Hematopoietic multipotent progenitor cell treated with erythropoietin and hydrocortisone succinate and interleukin-3 and kit ligand, for 15 days (in vitro differentiated cells): ENCODE measurements around the gene APOL4.
A peak's percentile ranks its signal among the peaks of the same experiment; 100 is the strongest.
"Not testable (repeated sequence)": the region's sequence is repeated elsewhere in the genome, so short reads cannot be mapped to it uniquely, and the experiment has no call there.

Source experiments
- DNase-seq: peaks from one replicate; pipeline ENCODE4 v3.0.0-alpha.2; 2015; ENCODE audit warnings: low spot score

APOL4 gene, protein sequence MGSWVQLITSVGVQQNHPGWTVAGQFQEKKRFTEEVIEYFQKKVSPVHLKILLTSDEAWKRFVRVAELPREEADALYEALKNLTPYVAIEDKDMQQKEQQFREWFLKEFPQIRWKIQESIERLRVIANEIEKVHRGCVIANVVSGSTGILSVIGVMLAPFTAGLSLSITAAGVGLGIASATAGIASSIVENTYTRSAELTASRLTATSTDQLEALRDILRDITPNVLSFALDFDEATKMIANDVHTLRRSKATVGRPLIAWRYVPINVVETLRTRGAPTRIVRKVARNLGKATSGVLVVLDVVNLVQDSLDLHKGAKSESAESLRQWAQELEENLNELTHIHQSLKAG

DNA sequence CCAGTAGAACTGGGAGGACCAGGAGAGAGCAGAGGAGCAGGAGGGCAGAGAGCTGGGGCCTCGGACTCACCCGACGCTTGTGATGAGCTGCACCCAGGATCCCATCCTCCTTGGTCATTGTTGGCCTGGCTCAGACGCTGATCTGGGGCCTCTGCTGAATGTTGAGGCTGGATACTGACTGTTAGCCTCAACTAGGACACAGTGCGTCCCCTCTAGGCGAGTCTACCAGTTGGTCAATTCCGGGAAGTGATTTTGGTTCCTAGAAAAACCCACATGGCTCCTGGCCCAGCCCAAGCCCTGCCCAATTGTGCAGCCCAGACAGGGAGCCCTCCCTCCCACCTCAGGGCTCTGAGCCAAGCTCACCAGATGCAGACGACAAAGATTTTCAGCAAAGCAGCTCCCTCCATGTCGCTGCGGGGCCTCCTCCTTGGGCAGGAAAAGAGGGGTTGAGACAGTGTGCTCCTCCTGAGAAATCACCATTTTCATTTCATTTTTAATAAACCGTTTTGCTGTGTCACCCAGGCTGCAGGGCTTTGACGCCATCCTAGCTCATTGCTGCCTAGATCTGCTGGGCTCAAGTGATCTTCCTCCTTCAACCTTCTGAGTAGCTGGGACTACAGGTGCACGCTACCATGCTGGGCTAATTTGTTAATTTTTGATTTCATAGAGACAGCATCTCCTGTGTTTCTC is at the start of gene APOL4:
TSS of gene APOL4 (minus strand) at position 180 of the 690 bp plus-strand sequence. CDS start at position 105, 75 bp downstream.
- DNase-seq, result peak; percentile 84

DNA sequence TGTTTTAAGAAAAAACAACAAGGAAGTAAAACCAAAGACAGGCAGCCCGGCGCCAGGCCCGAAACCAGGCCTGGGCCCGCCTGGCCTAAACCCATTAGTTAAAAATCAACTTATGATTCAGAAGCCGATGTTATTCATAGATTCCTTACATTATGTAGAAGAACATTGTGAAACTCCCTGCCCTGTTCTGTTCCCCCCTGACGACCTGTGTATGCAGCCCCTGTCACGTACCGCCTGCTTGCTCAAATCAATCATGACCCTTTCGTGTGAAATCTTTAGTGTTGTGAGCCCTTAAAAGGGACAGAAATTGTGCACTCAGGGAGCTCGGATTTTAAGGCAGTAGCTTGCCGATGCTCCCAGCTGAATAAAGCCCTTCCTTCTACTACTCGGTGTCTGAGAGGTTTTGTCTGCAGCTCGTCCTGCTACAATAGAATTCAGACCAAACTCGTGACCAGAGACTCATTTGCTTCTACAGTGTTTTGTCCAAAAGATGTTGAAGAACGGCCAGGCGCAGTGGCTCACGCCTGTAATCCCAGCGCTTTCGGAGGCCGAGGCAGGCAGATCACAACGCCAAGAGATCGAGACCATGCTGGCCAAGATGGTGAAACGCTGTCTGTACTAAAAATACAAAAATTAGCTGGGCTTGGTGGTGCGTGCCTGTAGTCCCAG is 48.8 kb upstream of the APOL4 start:
- DNase-seq, result not testable (repeated sequence)

DNA sequence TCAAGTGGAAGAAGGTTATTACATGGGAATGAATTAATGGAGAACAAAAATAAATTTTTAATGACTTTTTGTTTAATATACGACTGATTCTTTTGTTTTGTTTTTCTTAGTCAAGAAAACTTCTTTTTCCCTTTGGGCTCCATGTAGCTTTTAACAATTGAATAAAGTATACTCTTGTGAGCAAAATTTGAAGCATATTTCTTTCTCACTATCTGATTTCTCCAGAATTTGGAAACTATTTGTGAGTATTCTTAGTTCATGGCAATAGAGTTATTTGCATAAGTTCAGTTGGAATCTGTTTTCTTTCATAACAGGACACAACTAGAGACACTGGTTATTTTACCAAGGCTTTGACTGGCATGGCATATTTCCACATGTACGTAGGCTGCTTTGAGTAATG is 47.6 kb upstream of the APOL4 start:
- DNase-seq, result no peak

DNA sequence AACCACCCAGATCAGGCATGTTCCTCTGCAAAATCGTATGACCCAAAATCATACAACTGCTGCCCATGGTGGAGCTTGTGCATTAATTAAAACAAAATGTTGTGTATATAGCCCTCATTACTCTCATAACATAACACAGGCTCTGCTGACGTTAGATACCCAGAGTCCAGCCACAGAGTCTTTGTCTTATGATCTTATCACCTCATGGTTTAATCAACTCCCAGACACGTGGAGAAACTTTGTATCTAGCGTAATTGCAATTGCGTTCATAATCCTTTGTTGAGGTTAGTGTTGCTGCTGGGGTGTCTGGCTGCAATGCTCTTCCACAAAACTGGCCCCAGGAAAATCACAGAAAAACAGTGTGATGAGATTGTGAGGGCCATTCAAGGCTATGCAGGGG is 46.3 kb upstream of the APOL4 start:
- no peak for DNase-seq

DNA sequence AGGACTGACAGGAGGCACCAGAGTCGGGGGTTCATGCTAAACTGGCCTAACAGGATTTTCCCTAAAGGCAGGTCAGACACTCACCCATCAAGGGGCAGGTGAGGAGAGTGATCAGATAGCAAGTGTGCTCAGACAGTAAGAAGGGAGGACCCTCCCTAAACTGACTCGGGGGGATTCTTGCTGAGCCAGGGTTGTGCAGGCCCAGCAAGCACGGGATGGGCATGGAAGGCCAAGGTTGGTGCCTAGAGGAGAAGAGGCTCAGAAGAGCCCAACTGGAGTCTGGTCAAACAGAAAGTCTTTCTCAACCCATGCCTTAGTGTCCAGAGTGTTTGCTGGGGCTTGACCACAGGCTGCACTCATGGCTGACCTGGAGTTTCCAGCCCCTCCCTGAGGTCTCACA is 45.1 kb upstream of the APOL4 start:
- DNase-seq, result no peak

DNA sequence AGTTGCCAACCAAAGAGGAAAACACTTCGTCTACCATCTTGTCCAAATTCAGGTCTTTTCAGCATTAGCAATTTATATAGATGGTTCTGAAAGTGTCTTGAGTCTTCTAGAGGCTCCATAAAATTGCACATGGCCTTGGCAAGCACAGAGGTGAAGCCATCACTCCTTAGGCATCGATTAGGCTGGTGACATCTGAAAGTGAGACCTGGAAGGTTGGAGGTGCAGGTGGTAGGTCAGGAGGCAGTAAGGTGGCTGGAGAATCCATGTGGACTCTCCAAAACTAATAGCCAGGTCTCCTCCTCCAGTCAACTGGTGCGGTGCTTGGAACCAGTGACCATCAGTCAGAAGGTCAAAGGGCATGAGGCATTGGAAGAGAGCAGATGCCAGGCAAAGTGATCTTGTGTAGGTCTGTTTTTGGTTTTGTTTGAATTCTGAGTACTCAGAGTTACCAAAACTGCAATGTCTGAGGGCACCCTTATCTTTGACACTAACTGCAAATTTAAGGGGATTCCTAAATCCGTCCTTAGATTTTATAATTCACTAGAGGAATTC is 44.3 kb upstream of the APOL4 start:
- no peak for DNase-seq

DNA sequence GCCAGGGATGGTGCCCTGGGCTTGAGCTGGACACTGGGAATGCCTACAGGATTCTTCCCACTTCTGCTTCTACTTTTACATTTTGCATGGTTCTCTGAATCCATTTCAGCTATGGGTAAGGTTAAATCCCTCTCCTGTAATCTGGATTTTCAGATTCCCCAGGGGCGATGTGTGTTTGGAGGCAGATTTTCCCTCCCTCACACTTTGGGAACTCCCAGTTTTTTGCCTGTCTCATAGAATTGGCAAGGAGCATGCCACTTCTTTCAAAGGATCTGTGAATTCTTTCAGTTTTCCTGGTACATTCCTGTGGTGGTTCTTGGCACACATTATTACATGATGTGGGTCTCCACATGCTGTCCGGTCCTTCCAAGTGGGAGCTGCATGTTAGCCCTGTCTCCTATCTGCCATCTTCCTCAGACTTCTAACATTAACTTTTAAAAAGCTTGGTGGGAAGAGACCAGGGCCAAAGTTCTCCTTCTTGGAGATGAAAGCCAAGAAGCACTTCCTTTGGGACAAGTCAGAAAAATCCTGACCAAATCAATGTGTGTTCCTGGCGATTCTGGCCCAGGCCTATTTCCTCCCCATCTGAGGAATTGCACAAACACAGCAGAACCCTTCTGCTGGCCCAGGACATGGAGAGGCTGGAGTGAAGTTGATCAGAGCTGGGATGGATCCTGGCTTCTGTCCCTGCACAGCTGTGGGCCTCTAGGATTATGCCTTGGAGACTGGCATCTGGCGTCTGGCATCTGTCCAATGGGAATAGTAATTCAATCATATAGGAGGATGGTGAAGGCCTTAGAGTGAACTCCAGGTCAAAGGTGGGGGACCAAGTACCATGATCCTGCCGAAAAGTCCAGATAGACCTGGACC is 43.1 kb upstream of the APOL4 start:
- DNase-seq, result no peak

DNA sequence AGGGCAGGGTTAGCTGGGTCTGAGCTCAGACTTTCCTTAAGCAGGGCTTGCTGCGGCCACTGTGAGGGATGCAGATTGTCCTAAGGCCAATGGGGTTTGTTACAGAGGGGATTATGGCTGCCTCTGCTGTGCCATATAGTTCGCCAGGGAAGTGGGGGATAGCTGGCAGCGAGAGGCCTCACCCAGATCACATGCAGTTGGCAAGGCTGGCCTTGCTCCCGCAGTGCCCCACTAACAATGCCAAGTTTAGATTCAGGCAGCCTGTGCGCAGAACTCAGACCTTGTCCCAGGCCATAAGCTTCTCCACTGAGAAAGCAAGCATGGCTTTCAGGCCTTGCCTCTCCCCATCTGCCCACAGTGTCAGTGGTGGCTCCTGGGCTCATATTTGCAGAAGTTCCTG is 42.4 kb upstream of the APOL4 start:
- no peak for DNase-seq

DNA sequence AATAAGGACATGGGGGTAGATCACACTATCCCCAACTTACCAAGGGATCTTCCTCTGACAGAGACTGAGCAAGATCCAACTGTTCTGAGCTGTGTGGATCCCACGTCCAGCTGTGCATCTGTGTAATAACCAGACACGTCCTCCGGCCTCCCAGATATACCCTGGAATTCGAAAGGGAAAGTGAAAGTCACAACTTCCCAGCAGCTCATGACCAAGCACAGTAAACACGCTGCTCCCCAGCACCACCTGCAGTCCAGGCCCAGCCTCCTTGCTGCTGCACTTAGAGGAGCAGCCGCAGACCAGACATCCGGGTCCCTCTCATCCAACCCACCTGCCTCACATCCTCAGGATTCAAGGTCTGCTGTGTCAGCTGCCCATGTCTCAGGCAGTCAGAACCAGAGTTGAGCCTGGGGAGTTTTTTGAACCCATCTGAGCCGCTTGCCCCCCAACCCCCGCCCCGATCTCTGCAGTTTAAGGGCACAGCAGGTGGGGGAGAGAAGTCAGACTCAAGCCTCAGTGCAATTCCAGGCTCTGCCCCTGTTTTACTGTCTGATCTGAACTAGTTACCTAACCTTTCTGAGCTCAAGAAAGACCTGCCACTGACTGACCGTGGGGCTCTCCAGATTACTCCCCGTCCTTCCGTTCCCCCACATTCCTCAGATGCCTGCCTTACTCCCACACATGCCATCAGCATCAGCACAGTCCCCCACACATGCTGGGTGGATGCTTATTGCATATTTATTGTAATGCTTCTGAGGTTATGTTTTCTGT is 38.0 kb upstream of the APOL4 start, which contains the start of gene APOL2:
TSS of gene APOL2 (minus strand) at position 127 of the 771 bp plus-strand sequence. CDS start 6,365 bp downstream, outside the sequence.
- peak; percentile 89 for DNase-seq

DNA sequence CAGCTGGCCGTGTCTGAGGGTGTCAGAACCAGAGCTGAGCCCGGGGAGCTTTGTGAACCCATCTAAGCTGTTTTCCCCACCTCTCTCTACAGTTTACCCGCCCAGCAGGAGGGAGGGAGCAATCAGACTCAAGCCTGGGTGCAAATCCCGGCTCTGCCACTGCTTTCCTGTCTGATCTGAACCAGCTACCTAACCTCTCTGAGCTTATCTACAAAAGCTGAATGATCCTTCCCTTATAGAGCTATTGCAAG is 37.5 kb upstream of the APOL4 start:
- no peak for DNase-seq

DNA sequence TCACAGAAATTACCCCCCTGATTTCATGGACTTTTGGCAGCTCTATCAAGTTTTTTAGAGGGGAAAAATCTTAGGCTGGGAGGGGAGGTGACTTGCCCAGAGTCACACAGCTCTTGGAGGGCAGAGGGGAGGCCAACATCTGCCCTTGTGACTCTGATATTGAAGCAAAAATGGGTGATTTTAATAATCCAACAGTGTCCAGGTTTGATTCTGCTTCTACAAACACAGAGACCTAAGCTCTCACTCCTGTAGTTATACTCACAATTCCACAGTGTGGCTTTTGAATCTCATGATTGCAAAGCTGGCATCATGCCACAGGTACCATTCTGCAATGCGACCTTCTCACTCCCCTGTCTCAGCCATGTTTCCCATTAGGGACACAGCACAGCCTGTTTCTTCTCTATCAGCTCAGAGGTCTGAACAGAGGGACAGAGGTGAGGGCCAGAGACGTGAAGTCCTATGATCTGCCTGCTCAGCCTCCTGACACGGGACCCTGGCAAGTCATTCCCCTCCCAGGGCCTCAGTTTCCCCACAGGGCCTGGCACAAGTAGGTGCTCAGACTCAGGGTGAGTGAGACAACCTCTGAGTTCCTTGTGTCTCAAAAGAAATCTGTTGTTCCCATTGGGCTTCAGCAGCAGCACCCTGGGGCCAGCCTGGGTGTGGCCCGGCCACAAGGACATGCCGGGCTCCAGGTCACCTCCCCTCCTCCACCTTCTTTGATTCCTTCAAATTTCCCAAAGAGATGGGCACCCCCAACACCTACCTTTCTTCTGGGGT is 37.0 kb upstream of the APOL4 start:
- peak; percentile 52 for DNase-seq

DNA sequence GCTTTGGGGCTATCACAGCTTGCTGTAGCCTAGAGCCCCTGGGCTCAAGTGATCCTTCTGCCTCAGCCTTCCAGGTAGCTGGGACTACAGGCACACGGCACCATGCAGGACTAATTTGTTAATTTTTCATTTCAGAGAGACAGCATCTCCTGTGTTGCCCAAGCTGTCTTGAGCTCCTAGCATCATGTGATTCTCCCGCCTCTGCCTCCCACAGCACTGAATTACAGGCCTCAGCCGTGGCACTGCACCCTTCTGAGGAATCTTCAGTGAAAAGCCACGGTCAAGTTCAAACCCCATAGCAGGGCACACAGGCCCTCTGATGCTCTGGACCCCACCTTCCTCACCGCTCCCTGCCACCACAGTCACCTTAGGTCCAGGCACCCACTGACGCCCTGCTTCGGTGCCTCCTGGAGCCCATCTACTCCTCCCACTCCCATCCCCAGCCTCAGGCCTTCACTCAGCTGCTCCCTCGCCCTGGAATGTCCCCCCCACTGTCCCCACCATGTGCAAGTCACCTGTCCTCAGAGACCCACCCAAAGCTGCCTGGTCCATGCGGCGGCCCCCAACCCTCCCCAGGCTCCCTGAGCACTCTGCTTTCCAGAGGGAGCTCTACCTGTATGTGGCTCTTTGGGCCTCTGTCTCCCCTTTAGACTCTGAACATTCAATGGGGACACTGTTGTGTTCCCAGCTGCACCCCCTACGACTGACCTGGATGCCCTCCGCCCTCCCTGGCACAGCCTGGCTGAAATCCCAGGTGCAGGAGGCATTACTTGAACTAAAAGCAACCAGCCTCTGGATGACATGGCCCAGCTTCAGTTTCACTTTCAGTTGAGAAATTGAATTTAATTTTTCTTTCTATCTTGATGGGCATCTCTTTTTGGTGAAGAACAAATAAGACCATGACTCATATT is 36.1 kb upstream of the APOL4 start:
- DNase-seq, result peak; percentile 51

DNA sequence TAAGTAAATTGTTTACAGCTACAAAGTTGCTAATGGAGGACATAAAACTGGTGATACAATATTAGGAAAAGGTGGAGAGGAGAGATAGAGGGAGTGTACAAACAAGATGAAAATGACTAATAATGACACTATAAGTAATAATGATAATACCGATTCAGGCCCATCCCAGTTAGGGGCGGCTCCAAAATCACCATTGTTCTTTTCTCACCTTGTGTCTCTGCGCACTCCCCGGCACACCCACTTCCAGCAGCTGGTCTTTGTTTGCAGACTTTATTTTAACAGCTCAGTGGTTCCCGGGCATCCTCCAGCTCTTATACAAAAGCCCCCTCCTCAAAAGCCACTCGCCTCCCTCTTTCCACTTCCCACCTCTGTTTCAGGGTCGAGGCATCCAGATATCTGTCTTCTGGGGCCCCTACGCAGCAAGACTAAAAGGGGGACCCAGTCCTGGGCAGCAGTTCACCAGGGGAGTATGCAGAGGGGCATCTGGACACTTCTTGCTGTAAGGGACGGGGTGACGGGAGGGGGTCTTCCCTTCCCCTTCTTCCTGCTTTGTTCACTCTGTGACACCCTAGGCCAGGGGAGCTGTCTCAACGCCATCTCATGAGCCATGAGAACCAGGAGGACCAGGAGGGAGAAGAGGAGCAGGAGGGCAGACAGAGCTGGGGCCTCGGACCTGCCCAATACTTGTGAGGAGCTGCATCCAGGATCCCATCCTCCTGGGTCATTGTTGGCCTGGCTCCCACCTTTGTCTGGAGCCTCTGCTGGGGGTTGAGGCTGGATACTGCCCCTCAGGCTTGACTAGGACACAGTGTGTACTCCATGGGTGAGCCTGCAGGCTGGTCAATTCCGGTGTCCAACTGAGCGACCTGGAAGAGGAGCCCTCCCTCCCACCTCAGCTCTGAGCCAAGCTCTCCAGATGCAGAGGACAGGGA is 35.0 kb upstream of the APOL4 start:
- DNase-seq, result no peak

DNA sequence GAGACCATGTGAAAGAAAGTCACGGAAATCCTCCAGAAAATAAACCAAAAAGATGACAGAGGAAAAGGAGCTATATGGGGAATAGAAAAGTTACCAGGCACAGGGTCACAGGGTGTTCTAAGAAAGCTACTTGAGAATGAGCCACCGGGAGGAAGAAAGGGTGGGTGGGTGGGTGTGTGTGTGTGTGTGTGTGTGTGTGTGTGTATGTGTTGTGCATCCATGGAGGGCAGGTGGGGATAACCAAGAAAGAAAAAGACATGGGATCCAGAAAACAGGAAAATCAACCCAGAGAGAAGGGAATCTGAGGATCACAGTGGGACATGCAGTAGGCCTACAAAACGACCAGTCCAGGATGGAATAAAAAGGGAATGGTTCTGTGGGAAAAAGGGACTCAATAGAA is 34.0 kb upstream of the APOL4 start:
- no peak for DNase-seq

DNA sequence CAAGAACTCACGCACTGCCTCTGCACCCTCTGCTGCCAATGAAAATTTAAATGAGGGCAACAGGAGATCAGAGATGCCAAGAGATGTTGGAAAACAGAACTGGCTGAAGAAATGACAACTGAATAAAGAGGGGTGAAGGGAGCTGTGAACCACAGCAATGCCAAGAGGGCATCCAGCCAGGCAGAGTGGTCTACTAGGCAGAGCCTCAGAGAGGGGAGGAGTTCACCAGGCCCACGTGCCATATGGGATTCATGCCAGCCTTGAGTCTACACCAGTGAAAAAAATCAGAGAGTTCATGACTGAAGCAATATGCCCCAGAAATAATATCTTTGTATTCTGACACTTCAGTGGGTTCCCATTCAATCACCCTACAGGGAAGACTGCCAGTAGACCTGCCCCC is 33.3 kb upstream of the APOL4 start:
- DNase-seq, result no peak

DNA sequence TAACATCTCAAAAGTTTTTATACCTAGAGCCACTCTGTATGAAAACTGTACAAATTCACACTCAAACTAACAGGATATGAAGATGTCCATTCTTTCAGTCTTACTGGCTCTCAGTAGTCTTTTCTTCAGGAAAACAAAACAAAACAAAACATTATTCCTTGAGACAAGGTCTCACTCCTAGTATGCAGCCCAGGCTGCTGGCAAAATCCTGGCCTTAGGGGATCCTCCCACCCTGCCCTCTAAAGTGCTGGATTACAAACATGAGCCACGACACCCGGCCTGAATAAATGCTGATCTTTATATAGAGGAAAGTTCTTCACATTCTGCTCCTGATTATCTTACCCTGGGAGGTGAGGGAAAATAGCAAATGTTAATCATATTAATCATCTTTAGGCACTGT is 32.6 kb upstream of the APOL4 start:
- no peak for DNase-seq

DNA sequence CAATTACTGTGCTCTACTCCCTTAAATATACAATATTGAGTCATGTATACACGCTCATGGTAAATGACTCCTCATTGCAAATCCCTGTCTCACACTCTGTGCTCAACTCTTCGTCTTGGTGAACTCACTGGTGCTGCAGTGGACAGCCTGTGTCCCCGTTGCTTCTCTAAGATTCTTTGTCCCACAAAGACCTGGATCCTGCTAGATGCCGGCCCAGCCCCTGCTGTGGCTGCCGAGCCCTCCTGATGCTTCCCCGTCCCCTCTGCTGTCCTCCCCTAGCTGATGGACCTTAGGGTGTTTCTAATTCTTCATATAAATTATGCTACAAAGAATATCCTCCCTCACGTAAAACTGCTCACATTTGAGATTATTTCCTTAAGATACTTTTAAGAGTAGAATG is 32.2 kb upstream of the APOL4 start:
- DNase-seq, result no peak

DNA sequence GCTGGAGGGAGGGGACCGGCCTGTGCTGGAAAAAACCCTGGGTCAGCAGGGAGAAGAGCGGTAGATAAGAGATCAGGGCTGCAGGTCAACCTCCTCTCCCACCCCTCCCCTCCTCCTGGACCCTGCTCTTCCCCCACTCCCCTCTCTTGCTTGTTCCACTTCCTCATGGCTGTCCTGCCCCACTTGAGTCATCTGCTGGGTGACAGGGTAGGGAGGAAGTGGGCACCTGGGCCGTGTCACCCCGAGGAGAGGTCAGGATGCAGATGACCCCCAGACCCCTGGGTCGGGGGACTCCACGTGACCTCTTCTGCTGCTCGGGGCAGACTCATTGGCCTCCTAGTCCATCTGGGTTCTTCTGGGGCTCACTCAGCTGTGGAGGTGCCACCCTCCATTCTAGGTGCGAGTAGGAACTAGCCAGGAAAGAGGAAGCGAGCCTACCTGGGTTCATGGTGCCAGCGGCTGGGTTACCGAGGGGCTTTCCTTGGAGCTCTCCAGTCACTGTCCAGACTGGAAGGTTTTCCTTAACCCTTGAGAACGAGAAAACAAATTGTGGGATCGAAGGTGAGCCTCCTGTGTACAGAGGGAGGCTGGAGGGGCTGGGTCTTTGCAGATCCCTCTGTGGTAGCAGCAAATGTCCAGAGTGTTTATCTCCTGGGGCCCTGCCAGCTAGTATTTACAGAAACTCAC is 31.2 kb upstream of the APOL4 start:
- DNase-seq, result no peak
